ENCODE data around the gene SLAMF8. TPM values are rescaled to one million over a fixed set of nuclear protein-coding genes. Genes with fewer than 3 reads are reported as not detected.

SLAMF8 gene
- total and polyA plus RNA-seq, 7 donors: 2.4 to 16.2 (median 4.8) TPM

- peaks cover 0 to 8% (median 5%) of the 10 kb centered on the region in 4 donors for H3K4me1 ChIP-seq
- H3K27ac ChIP-seq: no peak overlapping the region
- intact Hi-C loops (cut with DNase I): loop anchor here (5.0 kb wide), 1 partner anchor 34 kb away; no protein-coding TSS in a partner anchor
- no peaks in the 10 kb centered on the region for H3K9me3 ChIP-seq
- H3K36me3 ChIP-seq: no peaks in the 10 kb centered on the region
- DNase-seq: no peak
- 48 to 89% methylated on average over 3 of the region's 3 CpGs for WGBS, 2 donors
- H3K4me3 ChIP-seq: no peak overlapping the region
- TF ChIP-seq POLR2A (IDR thresholded peaks at IDR 0.05): no peak
- TF ChIP-seq CTCF (IDR thresholded peaks at IDR 0.05): no peak
- TF ChIP-seq POLR2AphosphoS5 (IDR thresholded peaks at IDR 0.05): no peak
- no peak for TF ChIP-seq EP300 (IDR thresholded peaks at IDR 0.05)
- no peaks in the 10 kb centered on the region for H3K27me3 ChIP-seq
Measured at GRCh38 chr1:159848326-159848725, 21.7 kb downstream of the SLAMF8 start.

GRCh38 chr1:159849626-159850366, 23.1 kb downstream of the SLAMF8 start:
- no peak for TF ChIP-seq POLR2AphosphoS5 (IDR thresholded peaks at IDR 0.05)
- Histone ChIP-seq H3K9me3 (no peaks in the 10 kb centered on the region), H3K4me1 (peaks cover 0 to 16% (median 12%) of the 10 kb centered on the region in 4 donors), H3K4me3 (no peak overlapping the region), H3K27ac (no peak overlapping the region), H3K36me3 (no peaks in the 10 kb centered on the region), H3K27me3 (no peaks in the 10 kb centered on the region)
- DNase-seq: no peak
- 48 to 65% methylated on average over 2 of the region's 2 CpGs for WGBS, 2 donors
- intact Hi-C loops (cut with DNase I): loop anchor here (5.0 kb wide), 1 partner anchor 33 kb away; no protein-coding TSS in a partner anchor

GRCh38 chr1:159851407-159851806, 24.7 kb downstream of the SLAMF8 start:
- H3K4me1 ChIP-seq: peaks cover 0 to 26% (median 21%) of the 10 kb centered on the region in 4 donors
- 74 to 77% methylated on average over 1 of the region's 1 CpG for WGBS, 2 donors
- no peaks in the 10 kb centered on the region for H3K27me3 ChIP-seq
- no peak overlapping the region for H3K4me3 ChIP-seq
- H3K9me3 ChIP-seq: no peaks in the 10 kb centered on the region
- no peak overlapping the region for H3K27ac ChIP-seq
- TF ChIP-seq CTCF (IDR thresholded peaks at IDR 0.05) (no peak), POLR2A (IDR thresholded peaks at IDR 0.05) (no peak), EP300 (IDR thresholded peaks at IDR 0.05) (no peak), POLR2AphosphoS5 (IDR thresholded peaks at IDR 0.05) (no peak)
- no peaks in the 10 kb centered on the region for H3K36me3 ChIP-seq
- intact Hi-C loops (cut with DNase I): no loop called here
- DNase-seq: no peak

GRCh38 chr1:159853417-159854115, 26.9 kb downstream of the SLAMF8 start:
- no peak for TF ChIP-seq POLR2AphosphoS5 (IDR thresholded peaks at IDR 0.05)
- Histone ChIP-seq H3K36me3 (no peaks in the 10 kb centered on the region), H3K4me3 (peak overlapping the region; percentile 57 to 73 (median 68)), H3K9me3 (no peaks in the 10 kb centered on the region), H3K27ac (peak overlapping the region; percentile 91 to 97 (median 96)), H3K27me3 (no peaks in the 10 kb centered on the region), H3K4me1 (peaks cover 0 to 26% (median 21%) of the 10 kb centered on the region in 4 donors)
- intact Hi-C loops (cut with DNase I): loop anchor here (2.0 kb wide), 2 partner anchors 71 to 73 kb away; partner anchors contain the start of genes DUSP23 and TAGLN2
- DNase-seq: no peak
- 12 to 24% methylated on average over 6 of the region's 6 CpGs for WGBS, 2 donors

DNA sequence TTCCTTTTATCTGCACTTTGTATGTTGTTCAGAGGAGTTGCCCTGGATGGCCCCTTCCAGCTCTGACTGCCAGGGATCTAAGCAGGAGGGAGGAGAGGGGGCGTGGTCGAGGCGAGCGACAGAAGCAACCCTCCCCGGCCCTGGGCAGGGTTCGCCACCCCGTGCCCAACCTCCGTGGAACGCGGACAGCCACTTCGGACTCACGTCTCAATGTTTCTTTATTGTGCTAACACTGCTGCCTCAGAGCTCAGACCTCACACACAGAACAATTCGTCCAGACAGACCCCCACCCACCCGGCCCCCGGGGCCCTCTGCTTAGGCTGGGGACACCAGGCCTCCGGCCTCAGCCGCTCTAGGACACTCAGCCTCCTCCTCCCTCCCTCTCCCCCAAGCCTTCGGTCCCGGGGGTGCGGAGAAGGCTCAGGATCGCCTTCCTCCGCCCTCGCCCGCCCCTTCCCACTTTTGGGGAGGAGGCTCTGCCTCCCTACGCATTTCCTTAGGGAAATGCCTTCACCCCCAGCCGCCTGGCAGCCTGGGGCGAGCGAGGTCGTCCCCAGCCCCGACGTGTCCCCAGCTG, 27.5 kb downstream of the SLAMF8 start:
- intact Hi-C loops (cut with DNase I): loop anchor here (2.0 kb wide), 2 partner anchors 71 to 73 kb away; partner anchors contain the start of genes DUSP23 and TAGLN2
- peak; percentile 87 for DNase-seq
- Histone ChIP-seq H3K36me3 (no peaks in the 10 kb centered on the region), H3K4me3 (peak overlapping the region; percentile 57 to 73 (median 68)), H3K4me1 (peaks cover 0 to 26% (median 21%) of the 10 kb centered on the region in 4 donors), H3K9me3 (no peaks in the 10 kb centered on the region), H3K27ac (peak overlapping the region; percentile 91 to 97 (median 96)), H3K27me3 (no peaks in the 10 kb centered on the region)
- TF ChIP-seq POLR2A (IDR thresholded peaks at IDR 0.05) (peak in 1 of 2 donors; percentile 45), POLR2AphosphoS5 (IDR thresholded peaks at IDR 0.05) (peak in 2 of 4 donors; percentile 3 to 17), CTCF (IDR thresholded peaks at IDR 0.05) (no peak)
- 1% methylated on average over 31 of the region's 31 CpGs for WGBS, 2 donors

Measured in sigmoid colon (tissue), 7 donors.